ENCODE data around the gene CABP4.

Gene CABP4

DNA sequence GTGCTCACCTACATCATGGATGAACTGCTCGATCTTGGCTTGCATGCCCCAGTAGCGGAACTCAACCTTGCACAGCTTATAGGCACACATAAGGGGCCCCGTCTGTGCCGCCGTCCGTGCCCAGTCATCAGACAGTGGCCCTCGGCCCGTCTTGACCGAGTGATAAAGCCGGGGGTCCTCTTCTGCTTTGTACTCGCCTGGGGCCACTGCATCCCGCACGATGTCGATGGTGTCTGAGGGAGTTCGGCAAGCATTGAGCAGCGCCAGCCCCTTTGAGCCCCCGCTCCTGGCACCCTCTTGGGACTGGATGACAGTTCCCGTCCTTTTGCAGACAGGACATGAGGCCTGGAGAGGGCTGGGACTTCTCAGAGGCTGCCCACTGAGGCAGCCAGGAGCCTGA lies 46.7 kb downstream of the CABP4 start:
- Mint-ChIP-seq H3K27me3 (no peaks in the 10 kb centered on the region), H3K9me3 (no peaks in the 10 kb centered on the region), H3K36me3 (ENCODE audit: low read depth) (peaks cover 94% of the 10 kb centered on the region), H3K27ac (no peak overlapping the region), H3K4me1 (ENCODE audit: low read depth) (peaks cover 70% of the 10 kb centered on the region), H3K4me3 (no peak overlapping the region)
- intact Hi-C loops (cut with micrococcal nuclease) = loop anchor here (10.0 kb wide), 1 partner anchor 217 kb away; the partner anchor contains the start of gene ANKRD13D

DNA sequence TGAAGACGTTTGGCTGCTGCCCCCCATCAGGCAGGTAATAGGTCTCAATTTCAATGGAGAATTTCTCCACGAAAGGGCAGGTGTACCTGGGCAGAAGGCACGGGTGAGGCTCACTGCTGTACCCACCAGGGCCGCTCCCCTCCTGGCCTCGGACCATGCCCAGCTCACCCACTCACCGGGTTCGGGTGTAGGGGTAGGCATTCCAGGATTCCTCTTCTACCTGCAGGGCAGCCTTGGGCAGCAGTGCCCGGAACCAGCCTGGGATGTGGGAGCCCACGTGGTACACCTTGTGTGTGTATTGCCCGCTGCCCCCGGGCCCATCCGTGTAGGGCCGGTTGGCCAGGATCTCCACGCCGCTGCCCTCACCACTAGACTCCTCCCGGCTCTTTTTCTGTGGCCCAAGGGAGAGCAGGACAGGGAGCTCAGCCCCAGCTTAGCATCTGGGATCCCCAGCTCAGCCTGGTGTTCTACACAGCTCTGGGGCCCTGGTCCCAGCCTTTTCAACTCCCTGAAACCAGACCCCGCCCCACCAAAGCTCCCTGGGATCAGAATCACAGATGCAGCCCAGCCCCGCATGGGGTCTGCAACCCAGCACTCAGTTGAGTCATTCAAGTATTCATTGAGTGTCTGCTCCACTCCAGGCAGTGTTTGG lies 47.3 kb downstream of the CABP4 start:
- H3K4me3 Mint-ChIP-seq = no peak overlapping the region
- H3K4me1 Mint-ChIP-seq (ENCODE audit: low read depth) = peaks cover 70% of the 10 kb centered on the region
- intact Hi-C loops (cut with micrococcal nuclease) = loop anchor here (10.0 kb wide), 1 partner anchor 218 kb away; the partner anchor contains the start of gene ANKRD13D
- no peaks in the 10 kb centered on the region for H3K27me3 Mint-ChIP-seq
- no peaks in the 10 kb centered on the region for H3K9me3 Mint-ChIP-seq
- H3K36me3 Mint-ChIP-seq (ENCODE audit: low read depth) = peaks cover 94% of the 10 kb centered on the region
- H3K27ac Mint-ChIP-seq = no peak overlapping the region

DNA sequence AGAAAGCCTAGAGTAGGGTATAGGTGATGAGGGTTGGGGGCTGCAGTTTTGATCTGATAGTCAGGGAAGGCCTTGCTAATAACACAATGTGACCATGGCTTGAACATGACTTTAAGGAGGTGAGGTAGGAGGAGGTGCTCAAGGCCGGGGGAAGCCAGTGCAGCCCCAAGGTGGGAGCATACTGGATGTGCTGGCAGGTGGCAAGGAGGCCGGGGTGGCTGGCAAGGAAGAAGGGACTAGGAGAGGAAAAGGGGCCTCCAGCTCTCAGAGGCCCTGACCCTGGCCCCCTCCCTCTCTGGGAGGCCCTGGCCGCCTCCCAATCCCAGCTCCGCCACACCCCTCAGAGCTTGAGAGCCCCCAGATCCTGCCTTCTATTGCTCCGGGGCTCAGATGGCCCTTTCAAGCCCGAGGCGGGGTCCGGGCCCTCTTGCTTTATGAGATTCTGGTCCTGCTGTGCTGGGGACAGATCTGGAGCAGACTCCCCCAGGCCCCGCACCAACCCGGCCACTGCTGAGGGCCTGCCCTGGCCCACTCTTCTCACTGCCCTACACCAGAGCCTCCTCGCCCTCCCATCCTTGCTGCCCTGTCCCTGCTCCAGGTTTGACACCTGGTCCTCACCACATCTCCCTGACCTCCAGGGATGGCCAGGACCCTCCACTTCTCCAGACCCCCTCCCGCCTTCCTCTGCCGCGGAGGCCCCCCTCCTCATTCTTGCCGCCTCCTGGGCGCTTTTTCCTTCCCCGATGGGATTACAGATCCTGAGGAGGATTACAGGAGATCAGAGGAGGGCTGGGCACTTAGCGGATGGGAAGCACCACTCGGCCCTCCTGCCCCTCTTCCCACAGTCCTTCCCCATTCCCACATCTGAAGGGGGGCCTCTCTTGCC lies 48.2 kb downstream of the CABP4 start:
- H3K4me1 Mint-ChIP-seq (ENCODE audit: low read depth) = peaks cover 69% of the 10 kb centered on the region
- no peaks in the 10 kb centered on the region for H3K9me3 Mint-ChIP-seq
- peak overlapping the region; percentile 66 for H3K4me3 Mint-ChIP-seq
- H3K36me3 Mint-ChIP-seq (ENCODE audit: low read depth) = peaks cover 90% of the 10 kb centered on the region
- no peaks in the 10 kb centered on the region for H3K27me3 Mint-ChIP-seq
- peak overlapping the region; percentile 39 for H3K27ac Mint-ChIP-seq
- intact Hi-C loops (cut with micrococcal nuclease) = loop anchor here (10.0 kb wide), 1 partner anchor 219 kb away; the partner anchor contains the start of gene ANKRD13D

DNA sequence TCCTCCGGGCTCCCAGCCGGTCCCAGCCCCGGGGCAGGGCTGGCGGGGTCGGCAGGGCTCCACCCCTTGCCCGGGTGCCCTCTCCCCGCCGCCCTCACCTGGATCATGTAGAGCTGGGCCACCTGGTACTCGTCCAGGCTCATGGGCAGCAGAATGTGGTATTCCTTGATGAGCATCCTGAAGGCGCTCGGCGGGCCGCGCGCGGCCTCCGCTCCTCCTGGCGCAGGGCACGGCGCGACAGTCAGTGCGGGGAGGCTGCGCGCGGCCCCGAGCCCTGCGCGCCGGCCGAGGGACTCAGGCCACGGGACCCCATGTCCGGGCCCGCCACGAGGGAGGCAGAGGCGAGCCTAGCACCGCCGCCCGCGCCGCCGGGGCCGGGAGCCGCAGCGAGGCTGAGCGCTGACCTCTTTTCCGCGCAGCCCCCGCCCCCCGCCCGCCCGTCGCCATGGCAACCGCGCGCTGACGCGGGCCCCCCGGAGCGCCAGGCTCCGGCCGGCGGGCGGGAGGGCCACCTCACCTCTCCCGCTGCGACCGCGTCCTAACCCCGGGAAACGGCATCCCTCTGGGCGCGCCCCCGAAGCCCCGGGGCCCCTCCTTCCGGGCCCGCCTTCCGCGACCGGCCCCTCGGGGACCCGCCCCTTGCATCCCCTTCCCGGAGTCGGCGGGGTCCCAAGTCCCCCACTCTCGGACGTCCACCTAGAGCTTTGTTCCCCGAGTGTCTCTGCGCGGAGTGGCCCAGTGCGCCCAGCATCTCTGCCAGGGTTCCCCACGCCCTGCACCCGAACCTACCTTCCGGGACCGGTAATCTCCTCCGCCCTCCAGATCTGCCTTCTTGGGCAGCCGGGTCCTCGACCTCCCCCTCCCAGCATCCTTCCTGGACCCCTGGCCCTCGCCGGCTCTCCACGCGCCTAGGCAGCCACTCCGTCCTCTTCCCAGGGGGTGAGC lies 49.1 kb downstream of the CABP4 start:
- H3K27me3 Mint-ChIP-seq = no peaks in the 10 kb centered on the region
- H3K4me3 Mint-ChIP-seq = peak overlapping the region; percentile 97
- peaks cover 81% of the 10 kb centered on the region for H3K36me3 Mint-ChIP-seq (ENCODE audit: low read depth)
- H3K4me1 Mint-ChIP-seq (ENCODE audit: low read depth) = peaks cover 77% of the 10 kb centered on the region
- intact Hi-C loops (cut with micrococcal nuclease) = loop anchor here (10.0 kb wide), 1 partner anchor 219 kb away; the partner anchor contains the start of gene ANKRD13D
- no peaks in the 10 kb centered on the region for H3K9me3 Mint-ChIP-seq
- H3K27ac Mint-ChIP-seq = peak overlapping the region; percentile 98

DNA sequence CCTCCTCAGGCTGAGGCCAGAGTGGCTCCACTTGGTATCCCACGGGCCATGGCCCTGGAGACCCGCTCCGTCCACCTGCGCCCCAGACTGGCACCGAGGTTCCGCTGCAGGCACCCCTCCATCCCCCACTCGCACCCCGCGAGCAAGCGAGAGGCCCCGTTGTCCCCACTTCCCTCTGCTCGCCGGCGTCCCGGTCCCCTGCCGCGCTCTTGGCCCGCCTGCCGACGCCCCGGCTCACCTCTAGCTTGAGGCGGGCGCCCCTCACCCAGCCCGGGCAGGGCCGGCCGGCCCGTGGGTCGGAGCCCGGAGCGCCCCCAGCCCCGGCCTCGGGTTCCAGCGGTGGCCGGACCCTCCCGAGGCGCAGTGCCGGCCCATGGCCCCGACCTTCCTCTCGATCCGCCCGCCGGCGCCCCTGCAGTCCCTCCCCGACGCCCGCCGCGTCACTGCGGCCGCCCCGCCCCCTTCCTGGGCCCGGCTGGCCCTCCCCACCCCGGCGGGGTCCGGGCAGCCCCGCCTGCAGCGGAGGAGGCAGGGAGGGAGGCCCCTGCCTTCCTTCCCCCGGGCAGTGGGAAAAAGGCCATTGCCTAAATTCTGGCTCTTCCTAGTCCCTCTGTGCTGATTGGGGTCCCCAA lies 49.9 kb downstream of the CABP4 start, which contains the start of gene PITPNM1:
TSS of gene PITPNM1 (minus strand) at position 414 of the 632 bp plus-strand sequence. CDS start 1,183 bp downstream, outside the sequence.
- Mint-ChIP-seq H3K4me3 (peak within 1 kb of the TSS; percentile 97), H3K27me3 (peaks cover 4% of the 10 kb centered on the region), H3K27ac (peak within 1 kb of the TSS; percentile 98), H3K36me3 (ENCODE audit: low read depth) (peaks cover 73% of the 10 kb centered on the region), H3K4me1 (ENCODE audit: low read depth) (peaks cover 78% of the 10 kb centered on the region), H3K9me3 (no peaks in the 10 kb centered on the region)
- intact Hi-C loops (cut with micrococcal nuclease) = loop anchor here (5.0 to 10.0 kb wide), 3 partner anchors 38 to 220 kb away; partner anchors contain the start of genes ANKRD13D, PTPRCAP and TMEM134

DNA sequence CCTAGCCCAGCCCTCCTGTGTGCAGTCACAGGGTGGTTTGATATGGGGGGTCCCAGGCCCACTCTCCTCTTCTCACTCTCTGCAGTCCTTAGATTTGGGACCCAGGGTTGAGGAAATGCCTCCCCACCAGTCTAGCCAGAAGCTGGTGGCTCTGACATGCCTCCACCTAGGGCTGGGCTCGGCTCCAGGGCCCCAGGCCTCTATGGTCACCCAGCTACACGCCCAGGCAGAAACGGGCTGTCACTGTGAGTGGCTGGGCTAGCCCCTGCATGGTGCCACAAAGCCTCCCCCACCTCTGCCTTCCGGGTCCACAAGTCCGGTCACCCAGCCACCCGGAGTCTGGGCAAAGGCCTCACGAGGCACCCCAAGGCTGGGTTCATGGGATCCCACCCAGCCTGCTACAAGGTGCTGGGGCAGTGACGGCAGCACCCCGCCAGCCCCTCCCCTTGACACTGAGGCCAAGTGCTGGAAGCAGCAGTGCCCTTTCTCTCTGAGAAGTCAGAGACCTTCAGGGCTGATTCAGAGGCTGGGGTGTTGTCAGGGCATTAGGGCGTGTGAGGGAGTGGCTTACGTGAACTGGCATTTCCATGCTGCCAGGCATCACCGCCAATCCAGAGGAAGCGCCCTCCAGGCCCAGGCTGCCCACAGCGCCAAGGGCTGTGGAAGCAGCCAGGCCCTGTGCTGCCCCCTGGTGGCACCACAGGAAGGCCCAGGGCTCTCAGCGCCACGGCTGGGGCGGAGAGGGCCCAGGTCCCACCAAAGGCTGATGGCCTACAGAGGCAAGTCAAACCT lies 50.6 kb downstream of the CABP4 start:
- peak overlapping the region; percentile 97 for H3K4me3 Mint-ChIP-seq
- H3K27me3 Mint-ChIP-seq = peaks cover 7% of the 10 kb centered on the region
- H3K36me3 Mint-ChIP-seq (ENCODE audit: low read depth) = peaks cover 66% of the 10 kb centered on the region
- H3K27ac Mint-ChIP-seq = peak overlapping the region; percentile 98
- H3K4me1 Mint-ChIP-seq (ENCODE audit: low read depth) = peaks cover 72% of the 10 kb centered on the region
- intact Hi-C loops (cut with micrococcal nuclease) = loop anchor here (1.0 to 10.0 kb wide), 4 partner anchors 22 to 221 kb away; partner anchors contain the start of genes AIP, ANKRD13D, PTPRCAP and TMEM134
- no peaks in the 10 kb centered on the region for H3K9me3 Mint-ChIP-seq

DNA sequence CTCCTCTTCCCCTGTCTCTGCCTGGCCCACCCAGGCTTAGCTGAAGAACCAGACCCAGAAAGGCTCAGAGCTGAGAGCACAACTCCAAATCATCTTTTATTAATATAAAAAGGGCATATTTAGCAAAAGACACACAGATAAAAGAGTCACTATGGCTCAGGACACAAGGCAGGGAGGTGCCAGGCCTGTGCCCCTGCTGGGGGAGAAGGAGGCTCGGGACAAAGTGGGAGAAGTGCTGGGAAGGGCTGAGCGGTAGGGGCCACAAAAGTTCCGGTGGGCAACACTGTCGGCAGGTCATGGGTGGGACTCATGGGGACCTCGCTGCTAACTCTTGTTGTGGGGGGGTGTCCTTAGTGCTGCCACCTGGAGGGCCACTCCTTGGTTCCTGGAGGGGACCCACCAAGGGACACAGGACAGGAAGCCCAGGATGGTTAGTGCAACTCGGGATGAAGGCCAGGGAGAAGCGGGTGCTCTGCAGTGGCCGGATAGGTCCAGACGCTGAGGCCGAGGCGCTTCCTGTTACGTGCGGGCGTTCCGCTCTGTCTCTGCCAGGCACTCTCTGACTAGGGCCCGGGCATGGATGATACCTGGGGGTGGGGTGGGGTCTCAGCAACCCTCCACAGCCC lies 51.4 kb downstream of the CABP4 start:
- intact Hi-C loops (cut with micrococcal nuclease) = loop anchor here (1.0 to 10.0 kb wide), 4 partner anchors 23 to 222 kb away; partner anchors contain the start of genes AIP, ANKRD13D, PTPRCAP and TMEM134
- Mint-ChIP-seq H3K4me3 (peak overlapping the region; percentile 97), H3K4me1 (ENCODE audit: low read depth) (peaks cover 64% of the 10 kb centered on the region), H3K9me3 (no peaks in the 10 kb centered on the region), H3K36me3 (ENCODE audit: low read depth) (peaks cover 59% of the 10 kb centered on the region), H3K27ac (peak overlapping the region; percentile 98), H3K27me3 (peaks cover 14% of the 10 kb centered on the region)

DNA sequence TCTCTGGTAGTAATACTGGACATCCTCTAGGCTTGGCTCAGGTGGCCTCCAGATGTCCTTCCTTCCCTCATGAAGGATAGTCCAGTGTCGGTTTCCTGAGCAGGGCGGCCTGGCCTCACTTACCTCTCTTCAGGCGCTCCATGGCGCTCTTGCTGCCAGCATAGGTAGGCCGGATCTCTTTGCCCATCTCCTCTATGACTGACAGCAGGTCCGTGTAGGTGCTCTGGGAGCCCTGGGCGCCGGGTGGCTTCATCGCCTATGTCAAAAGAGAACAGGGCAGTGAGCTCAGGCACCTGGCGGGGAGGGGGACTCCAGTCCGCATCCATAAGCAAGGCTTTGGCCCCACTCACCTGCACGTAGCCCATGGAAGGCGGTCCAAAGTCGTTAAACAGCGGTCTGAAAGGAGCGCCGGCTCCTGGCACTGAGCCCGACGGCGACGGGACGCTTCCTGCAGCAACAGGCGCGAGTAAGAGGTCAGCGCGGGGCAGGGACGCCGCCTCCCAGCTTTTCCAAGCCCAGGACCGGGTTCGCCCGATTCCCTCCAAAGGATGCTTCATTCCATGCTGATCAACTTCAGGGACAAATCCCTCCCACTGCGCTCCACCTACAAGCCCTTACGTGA lies 52.2 kb downstream of the CABP4 start:
- Mint-ChIP-seq H3K4me3 (peak overlapping the region; percentile 97), H3K36me3 (ENCODE audit: low read depth) (peaks cover 50% of the 10 kb centered on the region), H3K27me3 (peaks cover 17% of the 10 kb centered on the region), H3K27ac (peak overlapping the region; percentile 98), H3K9me3 (no peaks in the 10 kb centered on the region), H3K4me1 (ENCODE audit: low read depth) (peaks cover 56% of the 10 kb centered on the region)
- intact Hi-C loops (cut with micrococcal nuclease) = loop anchor here (5.0 to 10.0 kb wide), 3 partner anchors 40 to 223 kb away; partner anchors contain the start of genes ANKRD13D, PTPRCAP and TMEM134

DNA sequence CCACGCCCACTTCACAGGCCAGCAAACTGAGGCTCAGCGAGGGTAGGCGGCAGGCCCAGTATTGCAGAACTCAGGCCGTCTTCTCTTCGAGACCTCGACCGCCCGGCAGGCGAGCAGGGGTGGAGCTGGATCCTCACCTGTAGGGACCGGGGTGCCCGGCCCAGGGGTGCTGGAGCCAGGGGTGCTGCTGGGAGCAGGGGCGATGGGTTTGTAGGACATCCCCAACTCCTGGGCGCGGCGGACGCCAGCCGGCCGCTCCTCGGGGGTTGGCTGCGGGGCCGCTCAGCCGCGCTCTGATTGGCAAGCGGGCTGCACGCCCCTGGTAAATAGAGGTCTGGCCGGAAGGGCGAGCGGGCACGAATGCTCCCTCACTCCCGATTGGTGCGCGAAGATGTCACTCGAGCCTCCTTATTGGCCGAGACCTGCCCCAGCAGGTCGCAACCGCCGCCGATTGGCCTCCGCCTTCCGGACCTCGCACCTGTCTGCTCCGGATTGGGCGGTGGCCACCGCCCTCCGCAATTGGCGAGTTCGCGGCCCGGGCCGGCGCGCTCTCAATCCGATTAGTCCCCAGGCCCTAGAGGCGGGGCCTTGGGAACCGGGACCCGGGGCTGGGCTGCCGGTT lies 52.8 kb downstream of the CABP4 start, which contains the start of gene CDK2AP2:
TSS of gene CDK2AP2 (minus strand) at position 299 of the 622 bp plus-strand sequence. CDS start at position 219, 80 bp downstream.
- Mint-ChIP-seq H3K4me1 (ENCODE audit: low read depth) (peaks cover 50% of the 10 kb centered on the region), H3K9me3 (no peaks in the 10 kb centered on the region), H3K4me3 (peak within 1 kb of the TSS; percentile 97), H3K27me3 (peaks cover 24% of the 10 kb centered on the region), H3K36me3 (ENCODE audit: low read depth) (peaks cover 44% of the 10 kb centered on the region), H3K27ac (peak within 1 kb of the TSS; percentile 98)
- intact Hi-C loops (cut with micrococcal nuclease) = loop anchor here (1.0 to 10.0 kb wide), 5 partner anchors 41 to 223 kb away; partner anchors contain the start of genes ANKRD13D, POLD4, PPP1CA and PTPRCAP

DNA sequence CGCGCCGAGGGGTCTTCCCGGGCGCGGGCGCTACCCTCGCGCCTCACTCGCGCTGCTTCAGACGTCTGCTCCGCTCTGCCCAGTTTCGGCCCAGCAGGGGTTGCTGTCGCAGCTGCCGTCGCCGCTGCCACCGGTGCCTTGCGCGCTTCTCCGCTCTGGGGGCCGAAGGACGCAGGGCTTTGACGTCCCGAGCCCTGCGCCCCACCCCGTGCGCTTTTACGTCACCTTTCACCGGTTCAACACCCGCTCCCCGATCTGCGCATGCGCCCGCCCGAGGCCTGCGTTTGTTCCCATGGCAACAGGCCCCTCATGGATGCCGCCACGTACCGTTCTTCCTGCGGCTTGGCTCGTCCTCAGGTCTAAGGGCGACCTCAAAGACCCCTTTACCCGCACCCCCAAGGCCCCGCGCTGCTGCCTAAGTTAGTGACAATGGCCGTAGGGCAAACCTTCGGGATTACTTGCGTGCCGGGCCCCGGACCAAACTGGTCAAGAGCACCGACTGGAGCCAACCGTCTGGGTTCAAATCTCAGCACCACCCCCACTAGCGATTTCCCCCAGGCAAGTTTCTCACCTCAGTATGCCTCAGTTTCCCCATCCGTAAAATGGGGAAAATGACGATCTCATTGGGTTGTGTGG lies 53.5 kb downstream of the CABP4 start:
- no peaks in the 10 kb centered on the region for H3K9me3 Mint-ChIP-seq
- peaks cover 27% of the 10 kb centered on the region for H3K27me3 Mint-ChIP-seq
- H3K4me3 Mint-ChIP-seq = peak overlapping the region; percentile 97
- intact Hi-C loops (cut with micrococcal nuclease) = loop anchor here (1.0 to 10.0 kb wide), 5 partner anchors 41 to 224 kb away; partner anchors contain the start of genes ANKRD13D, POLD4, PPP1CA and PTPRCAP
- H3K27ac Mint-ChIP-seq = peak overlapping the region; percentile 98
- H3K4me1 Mint-ChIP-seq (ENCODE audit: low read depth) = peaks cover 44% of the 10 kb centered on the region
- H3K36me3 Mint-ChIP-seq (ENCODE audit: low read depth) = peaks cover 38% of the 10 kb centered on the region

Measured in dendritic cell treated with granulocyte-macrophage colony-stimulating factor and Interleukin-4, amounts not matched to agents 40 ng/mL and 50 ng/mL, for 4 days (primary cell).